Measurements from ENCODE around the gene CEP85.
"Not testable (repeated sequence)": the region's sequence is repeated elsewhere in the genome, so short reads cannot be mapped to it uniquely, and the experiment has no call there.

CEP85 gene

GRCh38 chr1:26224606-26225005, 9.4 kb upstream of the CEP85 start:
- DNase-seq, result no peak

DNA sequence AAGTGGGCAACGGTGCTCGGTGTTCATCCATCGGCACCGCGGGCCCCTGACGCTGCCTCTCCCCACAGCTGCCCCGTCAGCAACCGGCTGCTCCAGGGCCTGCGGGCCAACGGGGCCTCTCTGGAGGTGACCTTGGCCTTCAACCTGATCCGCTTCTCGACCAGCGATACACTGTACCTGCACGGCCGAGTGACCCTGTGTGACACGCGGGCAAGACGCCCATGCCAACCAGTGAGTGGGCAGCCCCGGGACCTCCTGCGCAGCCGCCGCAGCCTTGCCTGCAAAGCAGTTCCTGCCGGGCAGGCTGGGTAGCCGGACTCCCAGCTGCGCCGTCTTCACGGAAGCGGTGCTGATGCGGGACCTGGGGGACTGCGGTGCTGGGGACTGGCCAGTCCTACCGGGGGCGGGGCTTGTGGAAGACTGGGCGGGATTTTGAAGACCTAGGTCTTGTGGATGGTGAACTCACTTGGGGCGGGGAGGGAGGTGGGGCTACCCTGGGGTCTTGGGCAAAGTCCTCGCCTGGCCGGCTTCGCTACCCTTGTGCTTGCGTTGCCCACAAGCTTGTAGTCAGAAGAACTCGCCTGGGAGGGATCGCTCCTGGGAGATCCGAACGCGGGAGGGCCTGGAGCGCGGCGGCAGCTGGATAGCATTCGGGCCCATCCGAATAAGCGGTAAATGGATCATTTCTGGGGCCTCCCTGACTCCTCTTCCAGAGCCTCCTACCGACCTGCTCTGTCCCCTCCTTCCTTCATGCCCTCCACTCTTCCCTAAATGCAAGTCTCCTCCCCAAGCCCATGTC, 8.8 kb upstream of the CEP85 start:
- DNase-seq, result peak; percentile 75

DNA sequence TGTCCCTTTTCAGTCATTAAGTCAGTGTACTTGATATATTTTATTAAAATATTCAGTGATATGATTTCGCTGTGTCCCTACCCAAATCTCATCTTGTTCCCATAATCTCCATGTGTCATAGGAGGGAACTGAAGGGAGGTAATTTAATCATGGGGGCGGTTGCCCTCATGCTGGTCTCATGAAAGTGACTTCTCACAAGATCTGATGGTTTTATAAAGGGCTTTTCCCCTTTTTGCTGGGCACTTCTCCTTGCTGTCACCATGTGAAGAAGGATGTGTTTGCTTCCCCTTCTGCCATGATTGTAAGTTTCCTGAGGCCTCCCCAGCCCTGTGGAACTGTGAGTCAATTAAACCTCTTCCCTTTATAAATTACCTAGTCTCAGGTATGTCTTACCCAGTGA, 3.3 kb upstream of the CEP85 start:
- DNase-seq, result not testable (repeated sequence)

DNA sequence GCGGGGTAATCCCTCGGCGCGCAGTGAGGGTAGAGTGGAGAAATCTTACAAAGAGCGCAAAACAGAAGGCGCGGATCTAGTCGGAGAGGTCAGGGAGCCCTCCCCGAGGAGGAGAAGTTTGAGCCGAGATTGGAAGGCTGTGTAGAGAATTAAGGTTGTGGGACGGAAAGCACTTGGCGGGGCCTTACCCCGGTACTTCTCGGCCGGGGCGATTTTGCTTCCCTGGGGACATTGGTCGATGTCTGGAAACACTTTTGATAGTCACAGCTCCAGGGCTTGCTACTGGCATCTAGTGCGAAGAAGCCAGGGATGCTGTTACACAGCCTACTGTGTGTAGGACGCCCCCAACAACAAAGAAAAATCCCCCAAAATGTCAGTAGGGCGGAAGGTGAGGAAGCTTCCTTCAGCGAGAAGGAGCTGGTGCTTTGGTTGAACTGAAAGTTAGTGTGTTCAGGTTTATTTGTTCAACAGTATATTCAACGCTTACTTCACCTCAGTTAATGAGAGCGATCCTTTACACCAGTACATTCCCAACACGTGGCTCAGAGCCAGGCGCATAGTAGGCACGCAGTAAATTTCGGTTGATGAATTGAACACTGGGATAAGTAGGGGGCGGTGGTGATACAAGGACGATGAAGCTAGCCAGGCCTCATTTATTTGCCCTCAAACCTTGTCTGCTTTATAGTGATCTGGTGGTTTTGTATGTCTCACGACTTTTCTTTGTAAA, 807 bp downstream of the CEP85 start:
- peak; percentile 71 for DNase-seq

DNA sequence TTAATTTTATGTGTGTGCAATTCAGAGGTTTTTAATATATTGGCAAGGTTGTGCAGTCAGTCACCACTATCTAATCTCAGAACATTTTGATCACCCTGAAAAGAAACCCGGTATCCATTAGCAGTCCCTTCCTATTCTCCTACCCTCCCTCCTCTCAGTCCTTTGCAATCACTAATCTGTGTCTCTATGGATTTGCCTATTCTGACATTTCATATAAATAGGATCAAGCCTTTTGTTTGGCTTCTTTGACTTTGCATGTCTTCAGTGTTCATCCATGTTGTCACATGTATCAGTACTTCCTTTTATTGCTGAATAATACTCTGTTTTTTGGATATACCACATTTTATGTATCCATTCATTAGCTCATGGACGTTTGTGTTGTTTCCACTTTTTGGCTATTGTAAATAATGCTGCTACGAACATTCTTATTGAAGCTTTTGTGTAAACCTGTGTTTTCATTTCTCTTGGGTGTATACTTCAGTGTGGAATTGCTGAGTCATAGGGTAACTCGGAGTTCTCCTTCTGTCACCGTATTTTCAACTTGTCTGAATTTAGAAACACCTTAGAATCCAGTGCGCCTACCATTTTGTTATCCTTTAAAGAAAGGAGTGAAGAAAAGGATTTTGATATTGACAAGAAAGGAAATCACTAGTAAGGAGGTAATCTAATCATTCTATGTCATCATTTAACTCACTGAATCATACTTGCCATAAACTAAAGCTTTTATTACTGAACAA, 3.4 kb downstream of the CEP85 start:
- peak; percentile 68 for DNase-seq

- DNase-seq, result no peak
Measured at GRCh38 chr1:26239936-26240335, 5.9 kb downstream of the CEP85 start.

GRCh38 chr1:26252718-26253117, 18.7 kb downstream of the CEP85 start:
- DNase-seq, result no peak

- DNase-seq, result no peak
Measured at GRCh38 chr1:26254404-26254803, 20.4 kb downstream of the CEP85 start.

GRCh38 chr1:26257222-26257621, 23.2 kb downstream of the CEP85 start:
- DNase-seq, result no peak

DNA sequence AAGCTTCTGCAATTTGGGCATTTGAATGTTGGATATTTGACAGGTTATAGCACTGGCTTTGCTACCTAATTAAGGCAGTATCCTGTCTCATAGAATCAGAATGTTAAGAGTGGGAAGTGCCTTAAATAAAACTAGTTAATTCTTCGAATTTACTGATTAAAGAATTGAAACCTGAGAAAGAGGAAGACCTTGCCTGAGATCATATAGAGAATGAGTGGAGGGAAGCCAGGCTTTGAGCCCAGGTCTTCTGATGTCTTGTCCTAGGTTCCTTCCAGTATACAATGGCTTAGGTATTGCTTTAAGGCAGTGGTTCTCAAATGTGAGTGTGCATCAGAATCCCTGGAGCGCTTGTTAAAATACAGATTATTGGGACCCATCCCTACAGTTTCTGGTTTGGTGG, 25.0 kb downstream of the CEP85 start:
- DNase-seq, result no peak

DNA sequence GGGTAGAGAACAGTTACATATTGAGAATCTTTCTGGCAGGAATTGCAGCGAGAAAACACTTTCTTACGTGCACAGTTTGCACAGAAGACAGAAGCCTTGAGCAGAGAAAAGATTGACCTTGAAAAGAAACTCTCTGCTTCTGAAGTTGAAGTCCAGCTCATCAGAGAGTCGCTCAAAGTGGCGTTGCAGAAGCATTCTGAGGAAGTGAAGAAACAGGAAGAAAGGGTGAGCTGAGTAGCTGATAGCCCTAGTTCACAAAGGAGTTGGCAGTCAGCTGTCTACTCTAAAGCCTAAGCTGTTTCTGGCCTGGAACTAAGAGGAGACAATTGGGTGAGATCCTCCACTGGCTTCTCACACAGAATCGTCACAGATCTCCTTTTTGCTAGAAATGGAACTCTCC, 25.6 kb downstream of the CEP85 start:
- DNase-seq, result peak; percentile 76

GRCh38 chr1:26263212-26263611, 29.2 kb downstream of the CEP85 start:
- no peak for DNase-seq

- no peak for DNase-seq
Measured at GRCh38 chr1:26265405-26265804, 31.4 kb downstream of the CEP85 start.

DNA sequence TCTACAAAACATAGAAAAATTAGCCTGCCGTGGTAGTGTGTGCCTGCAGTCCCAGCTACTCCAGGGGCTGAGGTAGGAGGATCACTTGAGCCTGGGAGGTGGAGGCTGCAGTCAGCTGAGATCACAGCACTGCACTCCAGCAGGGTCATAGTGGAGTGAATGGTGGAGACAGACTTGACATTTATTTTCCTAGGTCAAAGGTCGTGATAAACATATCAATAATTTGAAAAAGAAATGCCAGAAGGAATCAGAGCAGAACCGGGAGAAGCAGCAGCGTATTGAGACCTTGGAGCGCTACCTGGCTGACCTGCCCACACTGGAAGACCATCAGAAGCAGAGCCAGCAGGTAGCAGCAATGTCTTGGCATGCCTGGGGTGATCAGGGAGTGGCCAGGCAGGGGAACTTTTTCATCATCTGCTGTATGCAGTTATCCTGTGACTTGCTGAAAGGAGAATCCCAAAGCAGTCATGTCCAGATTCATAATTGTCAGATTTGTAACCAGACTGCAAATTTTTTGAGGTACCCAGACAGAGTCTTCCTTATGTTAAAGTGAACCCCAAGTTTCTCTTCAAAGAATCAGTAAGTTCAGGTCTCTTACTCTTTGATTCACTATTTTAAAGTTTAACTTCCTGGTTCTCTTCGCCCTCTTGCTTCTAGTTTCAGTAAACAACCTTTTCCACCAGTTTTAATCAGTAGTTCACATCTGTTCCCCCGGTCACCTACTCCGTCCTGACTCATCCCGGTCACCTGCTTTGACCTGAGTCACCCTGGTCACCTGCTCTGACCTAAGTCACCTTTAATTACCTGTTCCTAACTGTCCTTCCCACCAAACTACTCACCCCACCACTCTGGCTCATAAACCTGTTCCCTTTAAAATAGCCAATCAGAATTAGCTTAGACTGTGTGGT, 34.5 kb downstream of the CEP85 start:
- DNase-seq, result no peak

GRCh38 chr1:26269198-26269550, 35.2 kb downstream of the CEP85 start:
- no peak for DNase-seq

DNA sequence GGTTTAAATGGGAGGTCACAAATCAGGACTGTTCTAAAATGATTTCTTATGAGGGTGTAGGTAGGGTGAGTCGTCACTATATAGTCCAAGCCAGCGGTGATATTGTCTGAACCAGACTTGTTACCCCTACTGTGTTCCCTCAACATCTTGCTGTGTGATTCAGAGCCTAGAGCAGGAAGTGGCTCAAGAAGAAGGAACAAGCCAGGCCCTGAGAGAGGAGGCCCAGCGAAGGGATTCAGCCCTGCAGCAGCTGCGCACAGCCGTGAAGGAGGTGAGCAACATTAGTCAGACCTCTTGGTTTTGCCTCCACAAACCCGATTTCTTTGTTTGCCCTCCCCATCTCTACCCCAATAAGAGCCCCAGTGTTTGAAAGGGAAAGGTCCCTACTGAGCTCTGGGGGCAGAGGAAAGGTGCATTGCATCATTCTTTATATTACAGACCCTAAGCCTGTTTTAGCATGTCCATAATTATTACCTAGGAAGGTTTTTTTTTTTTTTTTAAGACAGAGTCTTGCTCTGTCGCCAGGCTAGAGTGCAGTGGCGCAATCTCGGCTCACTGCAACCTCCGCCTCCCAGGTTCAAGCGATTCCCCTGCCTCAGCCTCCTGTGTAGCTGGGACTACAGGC, 40.9 kb downstream of the CEP85 start:
- DNase-seq, result peak; percentile 66

- peak; percentile 96 for DNase-seq
Measured at GRCh38 chr1:26275580-26276431, 41.8 kb downstream of the CEP85 start.

GRCh38 chr1:26276432-26276838, 42.4 kb downstream of the CEP85 start:
- no peak for DNase-seq

GRCh38 chr1:26277261-26277661, 43.3 kb downstream of the CEP85 start:
- no peak for DNase-seq

DNA sequence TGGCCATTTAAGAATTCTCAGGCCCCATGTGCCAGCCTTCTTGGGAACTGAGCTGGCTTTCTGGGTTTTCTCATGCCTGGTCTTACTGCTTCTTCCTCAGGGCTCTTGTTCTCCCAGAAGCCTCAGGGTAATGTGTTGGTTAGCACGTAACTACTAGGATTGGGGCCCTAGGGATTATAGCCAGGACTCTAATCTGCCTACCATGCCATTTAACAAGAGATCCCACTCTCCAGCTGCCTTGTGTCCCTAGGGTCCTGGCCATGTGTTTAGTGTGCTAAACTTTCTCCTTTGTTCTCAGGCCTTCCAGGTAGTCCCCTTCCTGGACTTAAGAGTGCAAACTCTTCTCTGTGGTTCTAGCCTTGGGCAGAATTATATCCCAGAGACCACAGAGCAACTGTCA, 43.7 kb downstream of the CEP85 start:
- no peak for DNase-seq

GRCh38 chr1:26278303-26278702, 44.3 kb downstream of the CEP85 start:
- peak; percentile 67 for DNase-seq

All from hematopoietic multipotent progenitor cell treated with erythropoietin and hydrocortisone succinate and interleukin-3 and kit ligand, for 4 days (in vitro differentiated cells).